ENCODE data around the gene PCK2.

PCK2 gene

GRCh38 chr14:24054324-24054641 is 39.8 kb upstream of the PCK2 start:
- no peak for DNase-seq (ENCODE audit: extremely low read depth, low read depth)
- TF ChIP-seq, protein P1, sequence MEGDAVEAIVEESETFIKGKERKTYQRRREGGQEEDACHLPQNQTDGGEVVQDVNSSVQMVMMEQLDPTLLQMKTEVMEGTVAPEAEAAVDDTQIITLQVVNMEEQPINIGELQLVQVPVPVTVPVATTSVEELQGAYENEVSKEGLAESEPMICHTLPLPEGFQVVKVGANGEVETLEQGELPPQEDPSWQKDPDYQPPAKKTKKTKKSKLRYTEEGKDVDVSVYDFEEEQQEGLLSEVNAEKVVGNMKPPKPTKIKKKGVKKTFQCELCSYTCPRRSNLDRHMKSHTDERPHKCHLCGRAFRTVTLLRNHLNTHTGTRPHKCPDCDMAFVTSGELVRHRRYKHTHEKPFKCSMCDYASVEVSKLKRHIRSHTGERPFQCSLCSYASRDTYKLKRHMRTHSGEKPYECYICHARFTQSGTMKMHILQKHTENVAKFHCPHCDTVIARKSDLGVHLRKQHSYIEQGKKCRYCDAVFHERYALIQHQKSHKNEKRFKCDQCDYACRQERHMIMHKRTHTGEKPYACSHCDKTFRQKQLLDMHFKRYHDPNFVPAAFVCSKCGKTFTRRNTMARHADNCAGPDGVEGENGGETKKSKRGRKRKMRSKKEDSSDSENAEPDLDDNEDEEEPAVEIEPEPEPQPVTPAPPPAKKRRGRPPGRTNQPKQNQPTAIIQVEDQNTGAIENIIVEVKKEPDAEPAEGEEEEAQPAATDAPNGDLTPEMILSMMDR (IDR thresholded peaks at IDR 0.05; ENCODE audit: low read depth, low read length), result no peak

GRCh38 chr14:24054646-24055045 is 39.5 kb upstream of the PCK2 start:
- no peak for DNase-seq (ENCODE audit: extremely low read depth, low read depth)
- TF ChIP-seq, protein P1 (IDR thresholded peaks at IDR 0.05; ENCODE audit: low read depth, low read length), result no peak

DNA sequence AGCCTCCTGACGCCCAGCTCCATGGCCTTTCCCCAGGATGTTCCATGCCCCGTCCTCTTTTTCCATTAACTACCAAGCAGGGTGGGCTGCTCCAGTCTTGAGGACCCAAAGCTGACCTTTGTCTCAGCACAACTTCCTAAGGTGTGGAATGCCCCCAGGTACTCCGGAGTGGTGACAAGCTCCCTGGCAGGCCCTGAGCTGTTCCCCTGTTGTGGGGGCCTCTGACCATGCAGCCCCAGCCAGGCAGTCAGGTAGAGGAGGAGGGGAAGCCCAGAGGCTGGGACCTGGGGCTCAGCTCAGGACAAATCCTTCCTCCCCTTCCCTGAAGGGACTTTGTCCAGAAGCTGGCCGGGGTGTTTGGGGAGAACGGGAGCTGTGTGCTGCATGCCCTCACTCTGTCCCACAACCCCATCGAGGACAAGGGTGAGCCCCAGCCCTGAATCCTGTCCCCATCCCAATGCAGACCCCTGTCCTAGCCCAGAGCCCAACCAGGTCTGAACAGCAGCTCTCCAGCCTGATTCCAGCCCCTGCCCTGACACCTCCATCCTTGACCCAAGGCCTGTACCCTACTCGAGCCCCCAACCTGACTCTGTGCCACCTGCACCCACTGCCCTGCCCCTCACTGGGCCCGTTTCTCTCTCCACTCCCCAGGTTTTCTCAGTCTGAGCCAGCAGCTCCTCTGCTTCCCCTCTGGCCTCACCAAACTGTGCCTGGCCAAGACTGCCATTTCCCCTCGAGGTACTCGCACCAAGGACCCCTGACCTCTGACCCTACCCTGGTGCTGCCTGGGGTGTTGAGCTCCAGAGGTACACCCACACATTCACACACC is 37.9 kb upstream of the PCK2 start:
- DNase-seq (ENCODE audit: extremely low read depth, low read depth), result no peak
- TF ChIP-seq, protein P1 (IDR thresholded peaks at IDR 0.05; ENCODE audit: low read depth, low read length), result no peak

DNA sequence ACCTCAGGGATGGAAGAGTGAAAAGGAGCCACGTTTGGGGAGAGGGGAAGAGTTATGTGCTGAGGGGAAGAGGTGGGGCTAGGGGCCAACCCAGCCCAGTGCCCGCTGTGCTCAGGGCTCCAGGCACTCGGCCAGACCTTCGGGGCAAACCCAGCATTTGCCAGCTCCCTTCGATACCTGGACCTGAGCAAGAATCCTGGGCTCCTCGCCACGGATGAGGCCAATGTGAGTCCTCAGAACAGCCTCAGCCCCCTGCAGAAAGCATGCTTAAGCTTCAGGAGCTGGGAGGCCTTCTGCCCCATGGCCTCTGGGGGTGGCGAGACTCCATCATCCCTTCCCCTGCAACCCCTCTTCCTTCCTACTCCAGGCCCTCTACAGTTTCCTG is 37.3 kb upstream of the PCK2 start:
- TF ChIP-seq, protein P1 (IDR thresholded peaks at IDR 0.05; ENCODE audit: low read depth, low read length), result no peak
- DNase-seq (ENCODE audit: extremely low read depth, low read depth), result no peak

GRCh38 chr14:24057271-24057670 is 36.8 kb upstream of the PCK2 start:
- DNase-seq (ENCODE audit: extremely low read depth, low read depth), result no peak
- TF ChIP-seq, protein P1 (IDR thresholded peaks at IDR 0.05; ENCODE audit: low read depth, low read length), result no peak

GRCh38 chr14:24057867-24058259 is 36.2 kb upstream of the PCK2 start:
- DNase-seq (ENCODE audit: extremely low read depth, low read depth), result no peak
- TF ChIP-seq, protein P1 (IDR thresholded peaks at IDR 0.05; ENCODE audit: low read depth, low read length), result no peak

DNA sequence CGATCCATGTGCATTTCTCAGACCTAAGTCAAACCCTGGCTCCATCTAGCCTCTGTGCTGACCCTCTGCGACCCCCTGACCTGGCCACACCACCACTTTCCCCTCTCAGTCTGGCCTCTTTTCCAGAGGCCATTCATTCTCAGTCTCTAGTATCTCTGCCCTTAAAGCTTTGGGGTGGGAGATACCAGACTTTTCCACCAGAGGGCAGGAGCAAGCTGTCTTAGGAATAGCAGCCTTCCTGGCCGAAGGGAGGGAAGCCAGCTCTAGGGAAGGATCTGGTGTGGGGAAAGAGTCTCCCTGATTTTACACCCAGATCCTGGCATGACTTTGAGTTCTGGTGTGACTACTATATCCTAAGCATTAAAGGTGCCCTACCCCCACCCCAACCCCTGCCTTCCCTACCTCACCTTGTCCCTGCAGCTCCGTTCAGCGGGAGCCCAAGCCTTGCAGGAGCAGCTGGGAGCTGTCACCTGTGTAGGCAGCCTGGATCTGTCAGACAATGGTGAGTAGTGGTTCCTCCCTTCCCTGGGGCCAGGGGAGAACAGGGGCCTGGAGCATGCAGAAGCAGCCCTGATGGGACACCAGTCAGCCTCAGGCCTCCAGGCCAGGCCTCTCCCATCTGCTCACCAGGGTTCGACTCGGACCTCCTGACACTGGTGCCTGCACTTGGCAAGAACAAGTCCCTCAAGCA is 35.7 kb upstream of the PCK2 start:
- peak; percentile 31 for DNase-seq (ENCODE audit: extremely low read depth, low read depth)
- TF ChIP-seq, protein P1 (IDR thresholded peaks at IDR 0.05; ENCODE audit: low read depth, low read length), result peak; percentile 72

Measured in AG09319 (cell line).